Superior temporal gyrus (tissue), 1 donor: ENCODE results near the gene CALHM6.
"Not testable (repeated sequence)": the region's sequence is repeated elsewhere in the genome, so short reads cannot be mapped to it uniquely, and the experiment has no call there.

Experiments
- DNase-seq: peaks from one replicate; pipeline ENCODE4 v3.0.0-alpha.2; 2016; ENCODE audit errors: extremely low spot score

CALHM6 gene

DNA sequence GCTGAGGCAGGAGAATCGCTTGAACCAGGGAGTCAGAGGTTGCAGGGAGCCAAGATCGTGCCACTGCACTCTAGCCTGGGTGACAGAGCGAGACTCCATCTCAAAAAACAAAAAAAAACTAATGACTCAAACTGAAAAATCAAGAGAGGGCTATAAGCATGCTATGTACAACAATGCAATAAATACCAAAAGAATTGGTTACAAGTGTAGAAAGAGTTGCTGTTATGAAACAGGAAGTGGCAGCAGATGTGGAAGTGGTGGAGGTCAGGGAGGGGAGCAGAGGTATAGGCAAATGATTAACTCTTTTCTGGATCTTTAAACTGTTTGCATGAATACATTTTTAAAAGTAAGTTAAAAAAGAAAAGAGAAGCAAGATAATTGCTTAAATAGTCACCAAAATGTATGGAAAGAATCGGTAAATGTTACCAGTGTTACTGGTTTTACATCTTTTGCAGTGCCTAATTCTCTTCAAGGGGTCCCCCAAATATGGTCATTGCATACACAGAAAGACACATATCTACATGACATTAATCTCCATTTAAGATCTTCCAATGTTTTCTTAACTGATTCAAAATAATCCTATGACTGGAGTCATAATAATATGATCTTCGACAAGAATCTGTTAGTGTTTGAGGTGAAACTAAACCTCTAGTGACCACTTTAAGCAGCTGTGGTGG lies 15.0 kb downstream of the CALHM6 start:
- no peak for DNase-seq

DNA sequence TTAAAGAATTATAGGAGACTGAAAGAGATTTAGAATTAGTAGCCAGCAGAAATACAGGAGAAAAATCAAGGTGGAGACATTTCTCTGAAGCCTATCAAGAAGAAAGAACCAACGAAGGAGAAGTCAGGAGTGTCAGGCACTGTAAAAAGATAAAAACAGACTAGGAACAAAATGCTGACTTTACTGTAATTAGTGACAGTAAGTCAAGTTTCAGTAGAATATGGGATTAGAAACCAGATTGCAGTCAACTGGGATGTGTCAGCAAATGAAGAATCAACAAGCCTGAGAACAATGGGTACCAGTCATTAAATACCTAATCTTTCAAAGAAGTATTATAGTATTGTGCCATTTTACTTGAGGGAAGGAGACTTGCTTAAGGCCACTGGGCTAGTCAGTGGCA lies 21.6 kb downstream of the CALHM6 start:
- DNase-seq = no peak

DNA sequence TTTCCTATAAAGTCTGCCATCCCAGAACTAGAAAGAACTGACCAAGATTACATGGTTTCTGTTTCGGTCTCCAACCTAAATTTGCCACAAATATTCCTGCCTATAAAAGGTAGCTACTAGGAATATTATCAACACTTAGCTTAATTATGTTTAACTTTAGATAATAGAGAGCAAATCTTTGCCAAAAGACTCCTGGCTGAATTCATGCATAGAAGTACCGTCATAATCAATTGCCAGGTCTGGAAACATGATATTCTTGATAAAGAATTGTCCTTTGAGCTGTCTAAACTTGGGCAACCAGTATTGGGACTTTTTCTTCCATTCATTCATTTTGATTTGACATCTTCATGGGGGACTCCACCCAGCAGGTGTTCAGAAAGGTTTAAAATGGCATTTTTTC lies 22.4 kb downstream of the CALHM6 start:
- DNase-seq = no peak

DNA sequence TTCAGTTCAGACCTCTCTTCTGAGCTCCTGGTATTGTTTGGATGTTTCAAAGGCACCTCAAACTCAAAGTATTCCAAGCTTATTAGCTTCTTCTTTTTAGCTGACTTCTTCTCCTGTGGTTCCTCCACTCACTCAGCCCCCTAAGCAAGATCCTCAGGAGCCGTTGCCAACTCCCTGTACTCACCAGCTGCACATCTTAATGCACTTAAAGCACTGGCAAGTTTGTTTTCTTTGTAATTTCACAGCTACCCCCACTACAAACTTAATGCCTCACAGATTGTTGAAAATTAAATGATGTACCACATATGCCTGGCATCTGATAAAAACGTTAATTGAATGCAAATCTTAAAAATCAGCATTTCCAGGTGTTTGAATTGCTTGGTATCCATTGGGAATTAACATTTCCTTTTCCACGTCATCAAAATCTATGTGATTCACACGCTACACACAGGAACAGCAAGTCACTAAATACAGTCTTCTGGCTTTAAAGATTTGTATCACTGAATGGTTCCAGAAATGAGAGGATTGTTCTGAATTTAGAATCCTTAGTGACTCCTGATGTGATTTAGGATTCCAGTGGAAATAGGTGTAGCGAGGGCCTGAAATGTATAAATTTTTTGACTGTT lies 24.5 kb downstream of the CALHM6 start:
- no peak for DNase-seq

DNA sequence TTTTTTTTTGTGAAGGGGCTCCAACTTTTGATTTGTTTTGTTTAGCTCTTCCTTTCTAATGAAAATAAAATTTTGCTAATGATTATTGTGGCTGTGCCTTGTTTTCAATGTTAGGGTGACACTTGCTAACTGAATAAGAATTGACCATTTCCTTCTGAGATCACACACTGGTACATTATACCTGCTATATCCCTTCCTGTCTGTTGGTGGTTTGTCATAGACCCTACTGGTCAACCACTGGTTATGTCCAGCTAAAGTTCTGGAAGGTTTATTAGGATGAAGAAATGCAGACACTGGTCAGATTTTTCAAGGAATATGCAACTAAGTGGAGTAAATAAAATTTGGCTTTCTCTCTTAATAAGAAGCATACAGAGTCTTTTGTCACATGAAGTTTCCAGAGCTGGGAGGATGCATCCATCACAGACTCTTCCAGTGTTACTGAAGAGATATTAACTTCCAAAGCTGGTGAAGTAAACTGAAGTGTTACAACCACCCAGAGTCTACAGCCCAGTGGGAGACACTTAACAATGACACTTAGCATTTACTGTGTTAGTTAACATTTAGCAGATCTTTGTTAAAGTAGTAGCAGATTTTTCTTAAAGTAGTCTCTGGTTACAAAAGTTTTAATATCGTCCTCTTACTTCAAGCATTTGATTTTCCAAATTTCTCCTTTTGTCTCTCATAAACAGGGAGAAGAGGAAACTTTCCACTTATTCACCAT lies 30.6 kb downstream of the CALHM6 start:
- no peak for DNase-seq

DNA sequence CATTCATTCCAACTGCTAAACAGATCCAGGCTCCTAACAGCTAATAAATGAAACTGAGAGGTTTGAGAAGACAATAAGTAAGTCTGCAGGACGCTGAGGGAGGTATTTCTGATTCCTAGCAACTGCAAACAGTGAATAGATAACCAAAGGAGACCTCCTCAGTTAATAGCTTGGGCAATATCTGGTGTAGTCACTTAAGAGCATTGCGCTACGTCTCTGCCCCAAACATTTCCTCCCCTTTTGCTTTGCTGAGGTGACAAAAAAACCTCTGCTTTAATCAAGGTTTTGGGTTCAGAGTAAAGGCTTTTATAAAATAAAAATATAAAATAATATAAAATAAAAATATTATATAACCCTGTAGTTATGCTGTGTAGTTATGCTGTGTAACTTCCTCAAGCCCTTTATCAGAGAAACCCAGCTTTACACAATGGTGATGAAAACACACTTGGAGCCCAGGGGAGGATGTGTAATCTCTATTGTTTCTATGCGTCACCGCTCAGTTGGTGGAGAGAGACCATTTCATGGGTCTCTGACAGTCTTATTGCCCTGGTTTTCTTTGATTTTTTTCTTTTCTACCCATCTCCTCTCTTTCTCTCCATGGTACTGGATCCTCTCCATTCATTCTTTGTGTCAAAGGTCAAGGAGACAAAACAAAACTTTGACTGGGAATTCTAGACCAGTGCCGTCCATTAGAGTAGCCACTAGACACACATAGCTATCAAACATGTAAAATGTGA lies 31.3 kb downstream of the CALHM6 start:
- DNase-seq = no peak

DNA sequence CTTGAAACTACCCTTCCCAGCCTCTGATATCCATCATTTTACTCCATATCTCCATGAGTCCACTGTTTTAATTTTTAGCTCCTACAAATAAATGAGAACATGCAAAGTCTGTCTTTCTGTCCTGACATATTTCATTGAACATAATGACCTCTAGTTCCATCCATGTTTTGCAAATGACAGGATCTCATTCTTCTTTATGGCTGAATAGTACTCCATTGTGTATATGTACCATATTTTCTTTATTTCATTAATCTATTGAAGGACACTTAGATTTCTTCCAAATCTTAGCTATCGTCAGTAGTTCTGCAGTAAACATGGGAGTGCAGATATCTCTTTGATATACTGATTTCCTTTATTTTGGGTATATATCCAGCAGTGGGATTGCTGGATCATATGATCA lies 34.0 kb downstream of the CALHM6 start:
- DNase-seq = not testable (repeated sequence)

DNA sequence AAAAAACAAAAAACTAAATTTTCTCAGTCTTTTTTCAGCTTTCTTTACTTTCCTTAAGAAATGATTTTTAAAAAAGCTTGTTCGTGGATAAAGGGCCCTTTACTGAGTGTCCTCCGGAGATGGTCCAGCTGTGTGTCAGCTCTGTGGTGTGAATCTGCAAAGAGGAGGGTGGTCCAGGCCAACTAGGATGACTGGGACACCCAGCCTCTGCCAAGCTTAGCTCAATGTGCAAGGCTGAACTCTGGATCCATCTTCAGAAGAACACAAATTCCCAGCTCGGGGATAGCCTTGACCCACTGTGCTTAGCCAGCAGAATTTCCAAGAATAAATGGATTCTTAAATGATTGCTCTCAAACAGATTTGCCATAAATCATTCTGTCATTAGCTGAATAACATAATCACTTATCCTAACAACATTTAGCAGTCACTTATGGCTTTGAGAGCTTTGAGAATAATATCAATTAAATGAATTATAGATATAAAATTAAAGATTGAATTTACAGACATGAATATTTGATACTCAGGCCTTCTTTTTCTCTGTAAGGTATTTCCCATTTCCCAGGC lies 36.0 kb downstream of the CALHM6 start:
- DNase-seq = no peak

DNA sequence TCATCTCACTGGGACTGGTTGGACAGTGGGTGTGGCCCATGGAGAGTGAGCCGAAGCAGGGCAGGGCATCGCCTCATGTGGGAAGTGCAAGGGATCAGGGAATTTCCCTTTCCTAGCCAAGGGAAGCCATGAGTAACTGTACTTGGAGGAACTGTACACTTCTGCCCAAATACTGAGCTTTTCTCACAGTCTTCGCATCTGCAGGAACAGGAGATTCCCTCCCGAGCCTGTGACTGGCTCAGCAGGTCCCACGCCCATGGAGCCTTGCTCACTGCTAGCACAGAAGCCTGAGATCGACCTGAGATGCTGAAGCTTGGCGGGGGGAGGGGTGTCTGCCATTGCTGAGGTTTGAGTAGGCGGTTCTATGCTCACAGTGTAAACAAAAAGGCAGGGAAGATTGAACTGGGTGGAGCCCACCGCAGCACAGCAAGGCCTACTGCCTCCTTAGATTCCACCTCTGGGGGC lies 39.8 kb downstream of the CALHM6 start:
- no peak for DNase-seq

DNA sequence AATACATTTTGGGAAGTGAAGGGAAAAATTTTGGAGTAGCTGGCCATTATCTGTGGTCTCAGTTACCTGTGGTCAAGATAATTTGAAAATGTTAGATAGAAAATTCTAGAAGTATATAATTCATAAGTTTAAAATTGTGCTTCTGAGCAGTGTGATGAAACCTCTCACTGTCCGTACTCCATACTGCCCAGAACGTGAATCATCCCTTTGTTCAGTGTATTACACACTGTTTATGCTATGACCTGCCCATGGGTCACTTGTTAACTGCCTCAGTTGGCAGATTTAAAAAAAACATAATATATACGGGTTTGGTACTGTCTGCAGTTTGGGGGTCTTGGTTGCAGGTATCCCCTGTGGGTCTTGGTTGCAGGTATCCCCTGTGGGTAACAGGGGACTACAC lies 46.1 kb downstream of the CALHM6 start:
- DNase-seq = no peak

DNA sequence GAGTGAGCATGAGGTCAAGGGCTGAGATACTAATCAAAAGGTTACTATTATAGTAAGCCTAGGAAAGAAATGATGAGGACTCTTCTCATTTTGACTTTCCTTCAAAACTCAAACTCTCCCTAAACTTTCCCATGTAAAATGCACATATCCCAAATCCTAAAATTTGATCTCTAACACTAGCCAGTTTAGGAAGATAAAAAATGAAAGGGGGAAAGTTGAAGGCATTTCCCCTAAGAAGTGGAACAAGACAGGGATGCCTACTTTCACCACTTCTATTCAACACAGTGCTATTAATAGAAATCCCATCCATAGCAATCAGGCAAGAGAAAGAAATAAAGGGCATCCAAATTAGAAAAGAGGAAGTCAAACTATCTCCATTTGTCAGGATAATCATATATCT lies 47.4 kb downstream of the CALHM6 start:
- no peak for DNase-seq

DNA sequence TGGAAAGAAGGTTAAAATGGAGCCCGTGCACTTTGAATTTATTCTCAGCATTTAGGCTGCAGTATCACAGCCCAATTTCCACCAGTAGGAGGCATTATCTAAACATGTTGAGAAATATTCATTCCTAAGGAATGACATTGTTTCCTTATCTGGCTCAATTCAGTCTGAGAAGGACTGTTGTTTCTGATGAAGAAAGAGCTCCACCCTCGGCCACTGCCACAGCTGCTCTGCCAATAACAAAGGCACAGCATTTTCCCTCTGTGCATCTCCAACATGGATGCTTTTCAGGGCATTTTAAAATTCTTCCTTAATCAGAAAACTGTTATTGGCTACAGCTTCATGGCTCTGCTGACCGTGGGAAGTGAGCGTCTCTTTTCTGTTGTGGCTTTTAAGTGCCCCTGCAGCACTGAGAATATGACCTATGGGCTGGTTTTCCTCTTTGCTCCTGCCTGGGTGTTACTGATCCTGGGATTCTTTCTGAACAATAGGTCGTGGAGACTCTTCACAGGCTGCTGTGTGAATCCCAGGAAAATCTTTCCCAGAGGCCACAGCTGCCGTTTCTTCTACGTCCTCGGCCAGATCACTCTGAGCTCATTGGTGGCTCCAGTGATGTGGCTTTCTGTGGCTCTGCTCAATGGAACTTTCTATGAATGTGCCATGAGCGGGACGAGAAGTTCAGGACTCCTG lies 50.4 kb downstream of the CALHM6 start, which contains the start of gene CALHM5:
CALHM5 (plus strand) TSS at position 216 of the 687 bp plus-strand sequence; CDS start at position 274, 58 bp downstream.
- DNase-seq = no peak

DNA sequence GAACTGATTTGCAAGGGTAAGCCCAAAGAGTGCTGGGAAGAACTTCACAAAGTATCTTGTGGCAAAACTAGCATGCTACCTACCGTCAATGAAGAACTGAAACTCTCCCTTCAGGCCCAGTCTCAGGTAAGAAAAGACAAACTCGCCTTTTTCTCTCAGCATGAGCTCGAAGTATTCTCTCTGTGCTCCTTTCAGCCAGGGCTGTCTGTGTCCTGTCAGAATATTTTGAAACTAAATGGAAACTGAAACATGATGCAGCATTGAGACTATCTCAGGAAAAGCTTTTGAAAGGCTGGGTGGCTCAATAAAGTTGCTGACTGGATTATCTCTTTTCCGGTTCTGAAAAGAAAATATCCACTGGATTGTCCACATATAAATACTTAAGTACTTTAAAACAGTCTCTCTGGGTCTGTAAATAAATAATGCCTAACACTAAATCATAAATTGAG lies 51.0 kb downstream of the CALHM6 start:
- DNase-seq = no peak

DNA sequence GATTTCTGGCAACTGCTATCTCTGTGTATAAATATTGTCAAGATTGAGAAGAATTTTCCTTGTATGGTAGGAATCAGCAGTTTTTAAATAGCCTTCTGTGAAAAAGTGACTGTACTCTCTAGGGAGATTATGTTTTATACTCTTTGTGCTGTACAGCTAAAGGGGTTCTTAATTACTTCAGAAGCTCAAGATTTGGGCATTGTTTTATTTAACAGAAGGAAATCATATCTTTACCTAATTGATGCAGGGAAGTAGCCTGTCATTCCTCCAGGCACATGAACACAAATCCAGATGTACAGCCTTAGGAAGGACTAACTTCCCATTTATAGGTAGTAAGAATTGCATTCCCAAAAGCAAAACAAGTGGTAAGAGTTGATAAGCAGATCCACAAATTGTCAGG lies 51.6 kb downstream of the CALHM6 start:
- no peak for DNase-seq
